AG09319 (cell line): Measurements from ENCODE around the gene PNKD.
"Not testable (repeated sequence)": the region's sequence is repeated elsewhere in the genome, so short reads cannot be mapped to it uniquely, and the experiment has no call there.

Experiments
- DNase-seq: peaks from one replicate; pipeline ENCODE4 v3.0.0-alpha.2; 2010; ENCODE audit warnings: low read depth; ENCODE audit errors: extremely low read depth
- CTCF ChIP-seq: IDR thresholded peaks from 2 replicates; pipeline ENCODE4 v1.5.1; 2011; ENCODE audit warnings: low read depth, mild to moderate bottlenecking, inconsistent platforms, low read length, moderate library complexity

Gene PNKD

GRCh38 chr2:218266316-218266979, 3.9 kb upstream of the PNKD start:
- TF ChIP-seq CTCF: no peak
- no peak for DNase-seq

DNA sequence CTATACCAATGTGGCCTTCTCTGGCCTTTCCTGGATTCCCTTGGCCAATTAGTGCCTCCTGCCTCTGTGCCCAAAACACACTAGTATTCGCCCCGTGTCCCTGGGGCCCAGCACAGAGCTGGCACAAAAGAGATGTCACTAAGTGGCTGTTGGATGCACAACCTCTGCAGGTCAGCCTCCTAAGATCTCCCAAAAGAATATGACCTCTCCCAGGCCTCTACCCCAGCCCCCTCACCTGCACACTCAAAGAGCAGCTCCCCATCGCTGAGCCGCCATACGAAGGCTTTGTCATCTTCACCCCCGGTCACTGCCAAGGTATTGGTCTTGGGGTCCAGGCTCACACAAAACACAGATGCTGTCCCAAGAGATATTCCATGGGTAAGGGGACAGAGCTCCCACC, 3.1 kb upstream of the PNKD start:
- no peak for TF ChIP-seq CTCF
- no peak for DNase-seq

- DNase-seq: no peak
- TF ChIP-seq CTCF: no peak
These were observed 585 bp downstream of the PNKD start for GRCh38 chr2:218270721-218271486.

DNA sequence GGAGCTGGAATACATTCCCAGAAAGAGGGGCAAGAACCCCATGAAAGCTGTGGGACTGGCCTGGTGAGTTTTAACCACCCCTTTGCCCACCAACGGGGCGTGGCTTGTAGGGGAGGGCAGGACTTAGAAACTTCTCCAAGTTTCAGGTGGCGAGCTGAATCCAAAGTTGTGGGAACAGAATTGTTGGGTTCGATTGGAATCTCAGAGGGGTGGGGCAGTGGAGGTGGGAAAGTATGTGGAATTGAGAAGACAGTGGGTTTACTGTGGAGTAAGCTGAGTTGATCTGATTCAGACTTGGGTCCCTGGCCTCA, 1.1 kb downstream of the PNKD start:
- no peak for DNase-seq
- TF ChIP-seq CTCF: no peak

DNA sequence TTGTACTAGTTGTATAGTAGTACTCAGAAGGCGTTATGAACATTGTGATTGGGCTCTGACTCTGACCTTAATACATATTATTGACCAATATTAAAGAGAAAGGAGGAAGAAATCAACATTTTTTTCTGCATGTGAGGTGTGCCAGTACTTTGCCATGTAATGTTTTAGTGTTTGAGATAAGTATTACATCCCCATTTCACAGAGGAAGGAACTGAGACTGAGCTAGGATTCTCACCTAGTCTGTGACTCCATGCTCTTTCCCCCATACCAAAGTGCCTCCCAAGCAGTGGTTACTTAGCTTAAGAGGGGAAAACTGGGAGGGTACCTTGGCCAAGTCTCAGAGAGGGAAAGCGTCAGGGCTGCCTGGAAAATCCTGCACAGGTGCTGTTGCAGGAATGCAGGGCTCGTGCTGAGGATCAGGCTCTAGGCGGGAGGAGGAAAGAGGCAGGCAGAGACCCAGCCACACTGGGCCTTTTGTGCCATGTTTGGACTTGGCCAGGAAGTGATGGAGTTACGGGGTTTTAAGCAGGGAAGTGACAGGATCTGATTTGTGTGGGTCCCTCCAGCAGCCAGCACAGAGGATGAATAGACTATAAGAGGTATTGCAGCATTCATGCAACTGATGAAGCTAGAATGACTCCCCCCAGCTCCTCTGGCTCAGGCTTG, 1.7 kb downstream of the PNKD start:
- TF ChIP-seq CTCF: no peak
- DNase-seq: no peak

GRCh38 chr2:218272531-218273212, 2.4 kb downstream of the PNKD start:
- TF ChIP-seq CTCF: peak; percentile 93
- DNase-seq: peak; percentile 87

DNA sequence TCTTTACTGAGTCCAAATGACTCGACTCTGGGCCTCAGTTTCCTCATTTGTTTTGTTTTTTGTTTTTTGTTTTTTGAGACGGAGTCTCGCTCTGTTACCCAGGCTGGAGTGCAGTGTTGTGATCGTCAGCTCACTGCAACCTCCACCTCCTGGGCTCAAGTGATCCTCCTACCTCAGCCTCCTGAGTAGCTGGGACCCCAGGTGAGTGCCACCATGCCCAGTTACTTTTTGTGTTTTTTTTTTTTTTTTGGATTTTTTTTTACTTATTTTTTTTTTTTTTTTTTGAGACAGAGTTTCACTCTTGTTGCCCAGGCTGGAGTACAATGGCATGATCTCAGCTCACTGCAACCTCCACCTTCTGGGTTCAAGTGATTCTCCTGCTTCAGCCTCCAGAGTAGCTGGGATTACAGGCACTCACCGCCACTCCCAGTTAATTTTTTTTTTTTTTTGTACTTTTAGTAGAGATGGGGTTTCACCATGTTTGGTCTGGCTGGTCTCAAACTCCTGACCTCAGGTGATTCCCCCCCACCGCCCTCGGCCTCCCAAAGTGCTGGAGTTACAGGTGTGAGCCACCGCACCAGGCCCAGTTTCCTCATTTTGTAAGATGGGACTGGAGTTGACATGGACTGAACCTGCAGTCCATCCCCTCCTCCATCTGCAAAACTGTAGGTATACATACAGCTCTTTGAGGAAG, 3.0 kb downstream of the PNKD start:
- not testable (repeated sequence) for DNase-seq
